ENCODE results near the gene IPO11. TPM values are rescaled to one million over a fixed set of nuclear protein-coding genes. Genes with fewer than 3 reads are reported as not detected.
"Not testable (repeated sequence)": the region's sequence is repeated elsewhere in the genome, so short reads cannot be mapped to it uniquely, and the experiment has no call there.

The IPO11 gene
- total and polyA plus RNA-seq, 4 donors, result 4.7 to 20.6 (median 9.0) TPM

DNA sequence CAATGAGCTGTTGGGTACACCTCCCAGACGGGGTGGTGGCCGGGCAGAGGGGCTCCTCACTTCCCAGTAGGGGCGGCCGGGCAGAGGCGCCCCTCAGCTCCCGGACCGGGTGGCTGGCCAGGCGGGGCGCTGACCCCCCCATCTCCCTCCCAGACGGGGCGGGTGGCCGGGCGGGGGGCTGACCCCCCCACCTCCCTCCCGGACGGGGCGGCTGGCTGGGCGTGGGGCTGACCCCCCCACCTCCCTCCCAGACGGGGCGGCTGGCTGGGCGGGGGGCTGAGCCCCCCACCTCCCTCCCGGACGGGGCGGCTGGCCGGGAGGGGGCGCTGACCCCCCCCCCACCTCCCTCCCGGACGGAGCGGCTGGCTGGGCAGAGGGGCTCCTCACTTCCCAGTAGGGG is 100.5 kb downstream of the IPO11 start:
- WGBS, result over 99% methylated on average over 21 of the region's 28 CpGs
- DNase-seq (ENCODE audit: low spot score), result not testable (repeated sequence)

GRCh38 chr5:62514510-62515119 is 102.1 kb downstream of the IPO11 start:
- Histone ChIP-seq H3K4me3 (ENCODE audit: low read depth in 1 of 3, low read length in 3 of 3) (no peak overlapping the region), H3K9me3 (ENCODE audit: control insufficient read depth in 4 of 4, low read length in 3 of 4) (no peaks in the 10 kb centered on the region), H3K27ac (ENCODE audit: low read depth in 1 of 2, low read length in 2 of 2) (no peak overlapping the region), H3K36me3 (ENCODE audit: control insufficient read depth in 4 of 4, insufficient read depth in 3 of 4, low read depth in 1 of 4, low read length in 3 of 4) (peaks cover 0 to 5% (median 0%) of the 10 kb centered on the region in 4 donors), H3K9ac (ENCODE audit: low read depth in 1 of 2, low read length in 2 of 2) (no peak overlapping the region), H3K4me1 (ENCODE audit: control insufficient read depth in 4 of 4, insufficient read depth in 4 of 4, low read length in 3 of 4) (no peaks in the 10 kb centered on the region), H3K27me3 (ENCODE audit: control insufficient read depth in 4 of 4, insufficient read depth in 4 of 4, low read length in 3 of 4) (no peaks in the 10 kb centered on the region)
- no peak for DNase-seq (ENCODE audit: low spot score)
- TF ChIP-seq EGR1 (IDR thresholded peaks at IDR 0.05; ENCODE audit: low read depth in 2 of 2) (no peak), RAD21 (IDR thresholded peaks at IDR 0.05) (no peak), FOXA1 (IDR thresholded peaks at IDR 0.05) (no peak), YY1 (IDR thresholded peaks at IDR 0.05) (no peak), CTCF (IDR thresholded peaks at IDR 0.05; ENCODE audit: low read depth, low read length, missing input control) (no peak), HNF4A (conservative IDR thresholded peaks at IDR 0.05) (no peak), HNF4G (IDR thresholded peaks at IDR 0.05) (no peak), MAX (IDR thresholded peaks at IDR 0.05) (no peak), GABPA (IDR thresholded peaks at IDR 0.05 in 1 of 2, conservative IDR thresholded peaks at IDR 0.05 in 1 of 2) (no peak), REST (IDR thresholded peaks at IDR 0.05) (no peak), NR2F2 (IDR thresholded peaks at IDR 0.05) (no peak), FOXA2 (IDR thresholded peaks at IDR 0.05) (no peak), JUND (IDR thresholded peaks at IDR 0.05) (no peak), ZBTB33 (IDR thresholded peaks at IDR 0.05) (no peak), RXRA (IDR thresholded peaks at IDR 0.05) (no peak), SP1 (IDR thresholded peaks at IDR 0.05) (no peak), TAF1 (conservative IDR thresholded peaks at IDR 0.05) (no peak)
- TF ChIP-seq, protein P1, sequence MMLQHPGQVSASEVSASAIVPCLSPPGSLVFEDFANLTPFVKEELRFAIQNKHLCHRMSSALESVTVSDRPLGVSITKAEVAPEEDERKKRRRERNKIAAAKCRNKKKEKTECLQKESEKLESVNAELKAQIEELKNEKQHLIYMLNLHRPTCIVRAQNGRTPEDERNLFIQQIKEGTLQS (IDR thresholded peaks at IDR 0.05), result no peak
- WGBS, result 78% methylated on average over 5 of the region's 6 CpGs

More for the DNA sequence above, 100.5 kb downstream of the IPO11 start:
- H3K27me3 ChIP-seq (ENCODE audit: control insufficient read depth in 4 of 4, insufficient read depth in 4 of 4, low read length in 3 of 4); H3K36me3 ChIP-seq (ENCODE audit: control insufficient read depth in 4 of 4, insufficient read depth in 3 of 4, low read depth in 1 of 4, low read length in 3 of 4); H3K27ac ChIP-seq (ENCODE audit: low read depth in 1 of 2, low read length in 2 of 2); H3K9ac ChIP-seq (ENCODE audit: low read depth in 1 of 2, low read length in 2 of 2); H3K4me3 ChIP-seq (ENCODE audit: low read depth in 1 of 3, low read length in 3 of 3); H3K4me1 ChIP-seq (ENCODE audit: control insufficient read depth in 4 of 4, insufficient read depth in 4 of 4, low read length in 3 of 4); H3K9me3 ChIP-seq (ENCODE audit: control insufficient read depth in 4 of 4, low read length in 3 of 4): not testable (repeated sequence)

- H3K36me3 ChIP-seq (ENCODE audit: control insufficient read depth in 4 of 4, insufficient read depth in 3 of 4, low read depth in 1 of 4, low read length in 3 of 4); H3K4me3 ChIP-seq (ENCODE audit: low read depth in 1 of 3, low read length in 3 of 3); H3K27ac ChIP-seq (ENCODE audit: low read depth in 1 of 2, low read length in 2 of 2); H3K4me1 ChIP-seq (ENCODE audit: control insufficient read depth in 4 of 4, insufficient read depth in 4 of 4, low read length in 3 of 4); H3K9ac ChIP-seq (ENCODE audit: low read depth in 1 of 2, low read length in 2 of 2); H3K9me3 ChIP-seq (ENCODE audit: control insufficient read depth in 4 of 4, low read length in 3 of 4); DNase-seq (ENCODE audit: low spot score); H3K27me3 ChIP-seq (ENCODE audit: control insufficient read depth in 4 of 4, insufficient read depth in 4 of 4, low read length in 3 of 4): not testable (repeated sequence)
- 99% methylated on average over 1 of the region's 1 CpG for WGBS
Measured at GRCh38 chr5:62520812-62521211, 108.2 kb downstream of the IPO11 start.

Measured in liver (tissue), 9 donors.